Karpas-422 (cell line): ENCODE results near the gene AFAP1L1. TPM values are rescaled to one million over a fixed set of nuclear protein-coding genes. Genes with fewer than 3 reads are reported as not detected.
A peak's percentile ranks its signal among the peaks of the same experiment; 100 is the strongest.

ENCODE experiments used
- DNase-seq: peaks from one replicate; pipeline ENCODE4 v3.0.0-alpha.2; 2015
- H2AFZ ChIP-seq: fragments of 200-600 bp; sonication (generic); 2 replicates; pipeline ENCODE4 v1.6.1; 2014; ENCODE audit warnings: antibody characterized with exemption, low read length, mixed read lengths
- H3K27ac ChIP-seq: fragments of 200-600 bp; sonication (generic); 2 replicates; pipeline ENCODE4 v1.5.1; 2014; ENCODE audit warnings: mild to moderate bottlenecking, low read length, moderate library complexity
- H3K27me3 ChIP-seq: fragments of 200-600 bp; sonication (generic); 2 replicates; pipeline ENCODE4 v1.6.1; 2014; ENCODE audit warnings: low read length, mixed read lengths
- H3K36me3 ChIP-seq: fragments of 200-600 bp; sonication (generic); 2 replicates; pipeline ENCODE4 v1.6.1; 2014; ENCODE audit warnings: low read length, mixed read lengths; ENCODE audit not compliant: insufficient read depth
- H3K4me1 ChIP-seq: fragments of 200-600 bp; sonication (generic); 2 replicates; pipeline ENCODE4 v1.6.1; 2014; ENCODE audit warnings: mild to moderate bottlenecking, low read length, mixed read lengths
- H3K4me2 ChIP-seq: fragments of 200-600 bp; sonication (generic); 2 replicates; pipeline ENCODE4 v1.6.1; 2014; ENCODE audit warnings: low read length, low read depth, mild to moderate bottlenecking; ENCODE audit not compliant: poor library complexity, severe bottlenecking
- H3K4me3 ChIP-seq: fragments of 200-600 bp; sonication (generic); 2 replicates; pipeline ENCODE4 v1.5.1; 2014; ENCODE audit warnings: mild to moderate bottlenecking, antibody characterized with exemption, low read length, mixed read lengths
- H3K79me2 ChIP-seq: fragments of 200-600 bp; sonication (generic); 2 replicates; pipeline ENCODE4 v1.6.1; 2014; ENCODE audit warnings: mild to moderate bottlenecking, low read length, mixed read lengths
- H3K9ac ChIP-seq: fragments of 200-600 bp; sonication (generic); 2 replicates; pipeline ENCODE4 v1.6.0; 2014; ENCODE audit warnings: low read length
- H3K9me2 ChIP-seq: fragments of 200-600 bp; sonication (generic), shearing (Covaris generic); replicated peaks from 2 replicates; pipeline ENCODE4 v1.6.0; 2014; ENCODE audit warnings: mild to moderate bottlenecking, low read length, moderate library complexity; ENCODE audit not compliant: insufficient read depth
- H3K9me3 ChIP-seq: fragments of 300-700, 200-600 bp; sonication (generic); 2 replicates; pipeline ENCODE4 v1.6.1; 2014; ENCODE audit warnings: low read length, mixed read lengths
- H4K20me1 ChIP-seq: fragments of 200-600 bp; sonication (generic); 2 replicates; pipeline ENCODE4 v1.6.1; 2014; ENCODE audit warnings: mild to moderate bottlenecking, antibody characterized with exemption, low read length, low read depth; ENCODE audit not compliant: insufficient read depth
- total RNA-seq: library from RNA; depleted of rRNA; stranded (reverse); fragments of >200 nt; shearing (Covaris generic); gene quantifications from 2 replicates; pipeline ENCODE4 v1.2.3, GENCODE V29; 2014; ENCODE audit warnings: low replicate concordance

Gene AFAP1L1
- total RNA-seq, 1 experiment from 2014 or later: not detected

DNA sequence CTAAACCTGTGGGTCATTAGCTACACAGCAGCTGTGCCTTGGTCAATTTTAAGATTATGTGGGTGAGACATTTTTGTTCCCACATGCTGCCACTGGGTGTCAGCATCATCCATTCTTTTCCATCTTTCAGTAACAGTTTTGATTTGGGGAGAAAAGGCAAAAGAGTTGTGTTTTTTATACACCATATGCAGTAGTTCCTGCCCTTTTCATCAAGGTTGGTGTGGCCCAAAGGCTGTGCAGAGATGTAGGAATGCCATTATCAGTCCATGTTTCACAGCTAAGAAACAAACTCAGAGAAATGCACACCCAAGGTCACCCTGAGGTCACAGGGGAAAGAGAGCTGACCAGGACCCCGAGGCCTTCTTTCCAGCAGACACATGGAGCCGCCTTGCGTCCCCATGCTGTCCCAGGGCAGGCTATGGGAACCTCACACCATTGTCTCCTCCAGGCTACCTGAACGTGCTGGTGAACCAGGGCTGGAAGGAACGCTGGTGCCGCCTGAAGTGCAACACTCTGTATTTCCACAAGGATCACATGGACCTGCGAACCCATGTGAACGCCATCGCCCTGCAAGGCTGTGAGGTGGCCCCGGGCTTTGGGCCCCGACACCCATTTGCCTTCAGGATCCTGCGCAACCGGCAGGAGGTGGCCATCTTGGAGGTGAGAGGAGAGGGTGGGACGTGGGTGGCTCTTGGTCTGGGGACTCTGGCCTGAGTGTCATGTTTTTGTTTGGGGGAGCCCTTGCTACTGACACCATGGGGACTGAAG is 45.8 kb downstream of the AFAP1L1 start:
- H4K20me1 ChIP-seq: no peaks in the 10 kb centered on the region
- H3K36me3 ChIP-seq: no peaks in the 10 kb centered on the region
- H3K79me2 ChIP-seq: no peaks in the 10 kb centered on the region
- no peak overlapping the region for H3K4me2 ChIP-seq
- peak; percentile 79 for DNase-seq
- H3K4me3 ChIP-seq: no peak overlapping the region
- no peak overlapping the region for H2AFZ ChIP-seq
- no peaks in the 10 kb centered on the region for H3K4me1 ChIP-seq
- no peak overlapping the region for H3K27ac ChIP-seq
- H3K9ac ChIP-seq: no peak overlapping the region
- H3K27me3 ChIP-seq: no peaks in the 10 kb centered on the region
- no peaks in the 10 kb centered on the region for H3K9me2 ChIP-seq
- H3K9me3 ChIP-seq: no peaks in the 10 kb centered on the region

DNA sequence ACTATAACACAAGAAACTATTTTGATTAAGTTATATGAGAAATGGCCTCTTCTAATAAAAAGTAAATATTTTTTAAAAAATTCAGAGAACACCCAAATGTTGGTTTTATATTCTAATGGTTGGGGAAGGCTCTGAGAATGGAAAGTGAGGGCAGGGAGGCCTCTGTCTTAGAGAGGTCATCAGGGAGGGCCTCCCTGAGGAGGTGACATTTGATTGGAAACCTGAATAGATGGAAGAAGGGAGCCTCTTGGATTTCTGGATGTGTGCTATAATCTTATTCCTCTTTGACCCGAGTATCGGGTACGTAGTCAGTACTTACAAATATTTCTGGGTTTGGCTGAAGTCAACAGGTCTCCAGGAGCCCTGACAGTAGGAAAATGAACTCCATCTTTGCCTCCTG is 47.5 kb downstream of the AFAP1L1 start:
- Histone ChIP-seq H3K4me1 (no peaks in the 10 kb centered on the region), H3K27ac (no peak overlapping the region), H4K20me1 (no peaks in the 10 kb centered on the region), H3K27me3 (no peaks in the 10 kb centered on the region), H3K79me2 (no peaks in the 10 kb centered on the region), H3K9me3 (no peaks in the 10 kb centered on the region), H2AFZ (no peak overlapping the region), H3K4me2 (no peak overlapping the region), H3K9ac (no peak overlapping the region), H3K4me3 (no peak overlapping the region), H3K36me3 (no peaks in the 10 kb centered on the region), H3K9me2 (no peaks in the 10 kb centered on the region)
- DNase-seq: no peak

DNA sequence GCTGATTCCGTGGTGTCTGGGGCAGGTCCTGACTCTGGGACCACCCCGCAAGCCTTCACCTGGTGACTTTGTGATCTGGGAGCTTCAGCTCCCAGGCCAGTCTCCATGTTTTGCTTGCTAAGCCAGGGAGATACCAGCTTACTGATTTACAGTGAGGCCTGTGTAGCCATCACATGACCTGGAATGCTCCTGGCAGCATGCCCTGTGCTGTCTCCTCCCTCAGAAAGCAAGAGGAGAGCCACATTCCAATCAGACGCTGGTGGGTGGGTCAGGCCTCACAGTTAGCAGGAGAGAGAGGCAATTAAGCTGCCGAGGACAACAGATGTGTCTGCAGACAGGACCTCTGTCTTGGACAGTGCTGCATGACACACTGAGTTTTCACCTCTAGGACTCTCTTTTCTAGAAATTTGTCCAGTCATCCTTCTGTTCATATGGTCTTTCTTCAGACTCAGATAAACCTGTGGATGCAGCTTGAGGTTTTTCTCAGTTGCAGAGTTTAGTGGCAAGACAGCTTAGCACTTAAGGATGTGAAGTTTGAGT is 49.2 kb downstream of the AFAP1L1 start:
- no peaks in the 10 kb centered on the region for H3K27me3 ChIP-seq
- no peaks in the 10 kb centered on the region for H3K9me3 ChIP-seq
- H3K9ac ChIP-seq: no peak overlapping the region
- H3K4me3 ChIP-seq: no peak overlapping the region
- H3K4me1 ChIP-seq: no peaks in the 10 kb centered on the region
- no peaks in the 10 kb centered on the region for H3K36me3 ChIP-seq
- H2AFZ ChIP-seq: no peak overlapping the region
- H3K9me2 ChIP-seq: no peaks in the 10 kb centered on the region
- H3K79me2 ChIP-seq: no peaks in the 10 kb centered on the region
- no peak overlapping the region for H3K4me2 ChIP-seq
- no peaks in the 10 kb centered on the region for H4K20me1 ChIP-seq
- no peak overlapping the region for H3K27ac ChIP-seq
- DNase-seq: no peak

DNA sequence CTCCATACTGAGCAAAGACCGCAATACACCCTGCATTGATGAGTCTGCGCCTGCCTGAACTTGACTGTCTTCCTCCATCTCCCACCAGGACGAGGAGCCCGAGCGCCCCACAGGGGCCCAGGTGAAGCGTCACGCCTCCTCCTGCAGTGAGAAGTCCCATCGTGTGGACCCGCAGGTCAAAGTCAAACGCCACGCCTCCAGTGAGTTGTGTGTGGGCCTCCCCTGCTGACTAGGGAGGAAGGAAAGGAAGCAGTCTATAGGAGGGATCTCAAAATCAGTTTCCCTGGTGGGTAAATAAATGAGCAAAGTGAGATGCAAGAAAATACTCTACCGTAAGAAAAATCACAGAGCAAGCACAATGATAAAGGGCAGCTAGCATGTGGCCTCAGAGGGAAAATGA is 50.9 kb downstream of the AFAP1L1 start:
- no peaks in the 10 kb centered on the region for H4K20me1 ChIP-seq
- H3K79me2 ChIP-seq: no peaks in the 10 kb centered on the region
- no peak overlapping the region for H3K9ac ChIP-seq
- no peak overlapping the region for H3K4me3 ChIP-seq
- DNase-seq: no peak
- no peaks in the 10 kb centered on the region for H3K9me3 ChIP-seq
- H3K4me1 ChIP-seq: no peaks in the 10 kb centered on the region
- H3K9me2 ChIP-seq: no peaks in the 10 kb centered on the region
- no peaks in the 10 kb centered on the region for H3K27me3 ChIP-seq
- H3K27ac ChIP-seq: no peak overlapping the region
- no peaks in the 10 kb centered on the region for H3K36me3 ChIP-seq
- H2AFZ ChIP-seq: no peak overlapping the region
- H3K4me2 ChIP-seq: no peak overlapping the region

DNA sequence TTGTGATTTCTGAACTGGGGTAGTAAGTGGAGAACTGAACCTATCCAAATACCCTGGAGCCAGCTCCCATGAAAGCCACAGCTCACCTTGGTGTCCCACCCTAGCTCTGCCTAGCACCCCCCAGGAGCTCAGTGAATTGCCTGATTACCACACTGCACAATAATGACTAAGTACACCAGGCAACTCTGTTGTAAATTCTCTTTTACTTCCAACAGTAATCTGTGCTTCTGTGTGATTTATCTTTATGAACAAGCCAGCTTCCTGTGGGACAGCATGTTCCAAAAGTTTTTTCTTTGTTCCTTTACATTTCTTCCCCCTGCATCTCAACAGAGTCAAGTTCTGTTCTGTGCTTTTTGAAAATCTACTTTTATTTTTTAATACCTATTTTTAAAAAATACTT is 51.6 kb downstream of the AFAP1L1 start:
- Histone ChIP-seq H3K27ac (no peak overlapping the region), H4K20me1 (no peaks in the 10 kb centered on the region), H3K27me3 (no peaks in the 10 kb centered on the region), H2AFZ (no peak overlapping the region), H3K4me3 (no peak overlapping the region), H3K36me3 (no peaks in the 10 kb centered on the region), H3K9me3 (no peaks in the 10 kb centered on the region), H3K4me2 (no peak overlapping the region), H3K9ac (no peak overlapping the region), H3K4me1 (no peaks in the 10 kb centered on the region), H3K79me2 (no peaks in the 10 kb centered on the region), H3K9me2 (no peaks in the 10 kb centered on the region)
- no peak for DNase-seq

DNA sequence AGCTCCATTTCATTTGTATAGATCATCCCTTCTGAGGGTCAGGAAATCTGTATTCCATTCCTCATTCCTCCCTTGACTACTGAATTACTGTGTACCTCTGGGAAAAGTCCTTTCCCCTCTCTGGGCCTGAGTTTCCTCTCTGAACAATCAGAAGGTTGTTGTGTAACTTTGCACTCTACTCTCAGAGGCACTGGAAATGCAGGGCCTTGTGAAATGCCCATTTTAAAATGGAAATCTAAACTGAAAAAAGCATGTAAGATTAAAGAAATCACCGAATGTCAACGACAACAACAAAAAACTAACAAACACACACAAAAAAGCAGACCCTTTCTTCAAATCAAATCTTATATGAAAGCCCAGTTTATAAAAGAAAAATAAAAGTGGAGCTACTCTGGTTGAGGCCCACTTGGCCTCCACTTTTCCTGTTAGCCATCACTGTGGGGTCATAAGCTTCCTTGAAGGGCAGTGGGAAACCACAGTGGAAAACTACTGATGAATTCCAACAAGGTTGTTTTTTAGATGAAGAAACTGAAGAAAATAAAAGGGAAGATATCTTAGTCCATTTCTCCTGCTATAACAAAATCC is 52.1 kb downstream of the AFAP1L1 start:
- Histone ChIP-seq H3K27me3 (no peaks in the 10 kb centered on the region), H3K27ac (no peak overlapping the region), H3K9me3 (no peaks in the 10 kb centered on the region), H3K36me3 (no peaks in the 10 kb centered on the region), H4K20me1 (no peaks in the 10 kb centered on the region), H3K4me3 (no peak overlapping the region), H3K9me2 (no peaks in the 10 kb centered on the region), H3K9ac (no peak overlapping the region), H2AFZ (no peak overlapping the region), H3K79me2 (no peaks in the 10 kb centered on the region), H3K4me1 (no peaks in the 10 kb centered on the region), H3K4me2 (no peak overlapping the region)
- DNase-seq: no peak

DNA sequence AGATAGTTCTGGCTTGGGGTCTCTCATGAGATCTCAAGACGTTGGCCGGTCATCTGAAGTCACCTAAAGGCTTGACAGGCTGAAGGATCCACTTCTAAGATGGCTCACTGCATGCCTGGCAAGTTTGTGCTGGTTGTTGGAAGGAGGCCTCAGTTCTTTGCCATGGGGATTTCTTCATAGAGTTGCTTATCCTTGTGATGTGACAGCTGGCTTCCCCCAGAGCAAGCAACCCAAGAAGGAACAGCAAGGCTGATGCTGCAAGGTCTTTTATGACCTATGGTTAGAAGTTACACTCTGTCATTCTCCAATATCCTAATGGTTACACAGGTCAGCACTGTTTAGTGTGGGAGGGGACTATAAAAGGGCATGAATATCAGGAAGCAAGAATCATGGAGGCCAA is 53.0 kb downstream of the AFAP1L1 start:
- Histone ChIP-seq H3K9ac (no peak overlapping the region), H3K4me2 (no peak overlapping the region), H4K20me1 (no peaks in the 10 kb centered on the region), H3K27me3 (no peaks in the 10 kb centered on the region), H3K79me2 (no peaks in the 10 kb centered on the region), H3K36me3 (no peaks in the 10 kb centered on the region), H3K4me3 (no peak overlapping the region), H3K9me2 (no peaks in the 10 kb centered on the region), H3K4me1 (no peaks in the 10 kb centered on the region), H3K27ac (no peak overlapping the region), H3K9me3 (no peaks in the 10 kb centered on the region), H2AFZ (no peak overlapping the region)
- no peak for DNase-seq

DNA sequence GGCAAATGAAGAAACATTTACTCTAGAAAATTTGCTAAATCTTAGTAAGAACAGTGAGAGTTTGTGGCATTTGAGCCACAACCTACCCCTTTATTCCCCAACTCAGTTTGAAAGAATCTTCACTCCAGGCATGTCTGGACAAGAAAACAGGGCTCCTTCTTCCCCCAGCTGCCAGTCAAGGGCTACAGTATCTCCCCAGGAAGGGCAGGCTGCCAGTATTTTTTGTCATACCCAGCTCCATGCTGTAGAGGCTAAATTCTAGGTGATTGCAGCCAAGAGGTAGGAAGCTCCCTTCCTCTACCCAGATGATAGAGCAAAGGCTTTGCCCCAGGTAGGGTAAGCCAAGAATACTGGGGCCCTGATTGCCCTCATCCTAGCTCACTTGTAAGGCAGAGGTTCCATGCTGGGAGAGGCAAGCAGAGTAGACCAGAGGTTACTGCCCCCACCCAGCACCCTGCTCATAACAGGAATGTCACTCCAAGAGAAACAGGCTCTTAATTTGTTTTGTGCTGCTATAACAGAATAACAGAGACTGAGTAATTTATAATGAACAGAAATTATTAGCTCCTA is 53.6 kb downstream of the AFAP1L1 start:
- no peak overlapping the region for H3K9ac ChIP-seq
- no peak overlapping the region for H3K27ac ChIP-seq
- H3K36me3 ChIP-seq: no peaks in the 10 kb centered on the region
- no peaks in the 10 kb centered on the region for H3K9me2 ChIP-seq
- H3K9me3 ChIP-seq: no peaks in the 10 kb centered on the region
- no peak overlapping the region for H3K4me3 ChIP-seq
- no peak overlapping the region for H2AFZ ChIP-seq
- H3K4me1 ChIP-seq: no peaks in the 10 kb centered on the region
- H3K79me2 ChIP-seq: no peaks in the 10 kb centered on the region
- no peak for DNase-seq
- no peaks in the 10 kb centered on the region for H4K20me1 ChIP-seq
- H3K4me2 ChIP-seq: no peak overlapping the region
- no peaks in the 10 kb centered on the region for H3K27me3 ChIP-seq
